Measurements from ENCODE around the gene PRKCA.

Gene PRKCA

DNA sequence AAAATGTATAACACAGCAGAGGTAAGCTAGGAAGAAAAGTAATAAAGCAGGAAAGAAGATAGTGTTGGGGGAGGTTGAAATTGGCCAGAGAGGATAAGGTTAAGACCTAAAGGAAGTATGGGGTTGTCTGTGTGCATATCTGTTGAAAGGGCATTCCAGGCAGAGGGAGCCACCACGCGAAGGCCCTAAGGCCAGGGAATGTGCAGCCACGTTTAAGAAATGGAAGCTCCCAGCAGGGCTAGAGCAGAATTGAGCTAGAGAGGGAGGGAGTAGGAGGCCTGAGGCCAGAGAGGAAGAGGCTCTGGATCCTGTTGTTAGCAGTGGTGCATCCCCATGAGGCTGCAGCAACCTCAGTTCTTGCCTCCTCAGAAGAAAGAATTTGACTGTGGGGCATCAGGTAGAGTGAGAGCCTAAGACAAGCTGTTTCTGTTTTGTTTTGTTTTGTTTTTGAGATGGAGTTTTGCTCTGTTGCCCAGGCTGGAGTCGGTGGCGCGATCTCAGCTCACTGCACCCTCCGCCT lies 473.5 kb downstream of the PRKCA start:
- Histone ChIP-seq H3K27ac (ENCODE audit: low read depth, low read length) (no peak overlapping the region), H3K4me1 (ENCODE audit: control insufficient read depth, insufficient read depth, low read length) (no peaks in the 10 kb centered on the region), H3K4me3 (ENCODE audit: low read length) (no peak overlapping the region), H3K27me3 (ENCODE audit: control insufficient read depth, insufficient read depth, low read length) (no peaks in the 10 kb centered on the region), H3K9ac (ENCODE audit: low read length) (no peak overlapping the region), H3K36me3 (ENCODE audit: control insufficient read depth, insufficient read depth, low read length) (peaks cover 3% of the 10 kb centered on the region)

DNA sequence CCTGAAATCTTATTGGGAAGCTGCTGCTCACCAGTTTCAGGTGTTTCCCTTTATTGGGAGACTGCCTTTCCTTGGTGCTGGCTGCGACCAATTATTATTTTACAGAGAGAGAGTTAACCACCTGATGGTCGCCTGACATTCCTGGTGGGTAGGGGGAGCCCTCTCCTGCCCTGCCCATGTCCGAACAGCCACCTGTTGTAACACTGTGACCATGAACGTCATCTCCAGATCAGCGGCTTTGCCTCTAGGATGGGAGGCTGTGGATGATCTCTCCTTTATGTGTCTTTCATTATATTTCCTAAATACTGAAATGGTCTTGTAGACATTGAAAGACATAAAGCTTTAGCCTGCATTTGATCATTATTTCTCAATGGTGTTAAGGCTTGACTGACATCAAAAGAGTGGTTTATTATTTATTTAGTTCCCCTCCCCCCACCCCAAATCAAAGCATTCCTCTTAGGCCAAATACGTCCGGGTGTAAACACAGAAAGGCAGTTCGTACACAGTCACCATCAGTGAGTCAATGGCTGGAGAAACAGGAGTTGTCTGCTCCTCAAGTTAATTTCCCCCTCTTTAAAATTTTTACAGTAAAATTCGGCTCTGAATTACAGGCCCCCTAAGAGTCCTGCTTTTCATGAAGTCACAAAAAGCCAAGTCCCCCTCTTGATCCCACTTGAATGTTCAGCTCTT lies 474.7 kb downstream of the PRKCA start:
- Histone ChIP-seq H3K27ac (ENCODE audit: low read depth, low read length) (no peak overlapping the region), H3K27me3 (ENCODE audit: control insufficient read depth, insufficient read depth, low read length) (no peaks in the 10 kb centered on the region)

DNA sequence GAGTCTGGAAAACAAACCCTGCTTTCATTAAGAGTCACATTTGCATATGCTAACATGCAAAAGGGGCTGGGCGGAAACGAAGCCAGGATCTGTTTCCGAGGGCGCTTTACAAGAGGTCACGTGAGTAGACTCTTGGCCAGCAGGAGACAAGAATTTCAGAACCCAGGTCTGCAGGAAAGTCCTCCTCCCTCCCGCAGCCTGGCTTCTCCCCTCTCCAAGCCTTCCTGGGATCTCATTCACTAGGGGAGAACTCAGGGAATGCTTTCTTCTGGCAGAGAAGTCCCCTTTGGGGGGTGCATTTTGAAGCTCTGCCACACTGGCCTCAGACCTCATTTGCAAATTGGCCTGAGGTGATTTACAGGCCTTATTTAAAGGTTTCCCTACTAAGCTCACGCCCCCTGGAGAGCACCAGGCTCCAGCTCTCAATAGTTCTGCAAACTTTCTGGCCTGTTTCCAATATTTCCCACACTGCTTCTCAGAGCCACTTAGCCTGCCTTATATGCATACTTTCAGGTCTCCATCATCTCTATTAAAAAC lies 475.3 kb downstream of the PRKCA start:
- H3K27ac ChIP-seq (ENCODE audit: low read depth, low read length): no peak overlapping the region
- no peak overlapping the region for H3K4me3 ChIP-seq (ENCODE audit: low read length)
- no peak overlapping the region for H3K9ac ChIP-seq (ENCODE audit: low read length)

More for the DNA sequence above, 474.7 kb downstream of the PRKCA start:
- Histone ChIP-seq H3K36me3 (ENCODE audit: control insufficient read depth, insufficient read depth, low read length) (peaks cover 3% of the 10 kb centered on the region), H3K4me1 (ENCODE audit: control insufficient read depth, insufficient read depth, low read length) (no peaks in the 10 kb centered on the region), H3K9ac (ENCODE audit: low read length) (no peak overlapping the region), H3K4me3 (ENCODE audit: low read length) (no peak overlapping the region)

DNA sequence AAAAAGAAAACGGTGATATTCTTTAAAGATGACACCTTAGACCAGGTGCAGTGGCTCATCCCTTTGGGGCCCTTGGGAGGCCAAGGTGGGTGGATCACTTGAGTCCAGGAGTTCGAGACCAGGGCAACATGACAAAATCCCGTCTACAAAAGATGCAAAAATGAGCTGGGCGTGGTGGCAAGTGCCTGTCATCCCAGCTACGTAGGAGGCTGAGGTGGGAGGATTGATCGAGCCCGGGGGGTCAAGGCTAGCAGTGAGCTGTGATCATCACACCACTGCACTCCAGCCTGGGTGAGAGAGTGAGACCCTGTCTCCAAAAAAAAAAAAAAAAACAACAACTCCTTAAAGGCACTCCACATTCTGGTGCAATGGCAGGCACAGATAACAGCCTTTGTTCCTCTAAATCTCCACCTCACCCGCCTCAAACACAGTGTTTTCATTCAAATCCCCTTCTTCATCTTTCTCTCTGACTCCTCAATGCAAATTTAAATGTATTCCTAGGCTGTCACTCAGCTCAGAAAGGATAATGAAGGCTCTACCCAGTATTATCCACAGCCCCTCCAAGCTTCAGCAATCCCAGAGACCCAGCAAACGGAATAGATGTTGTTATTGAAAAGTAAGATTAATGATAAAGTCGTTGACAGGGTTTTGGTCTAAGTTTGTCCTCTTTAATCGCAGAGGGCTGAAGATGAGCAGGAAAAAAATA lies 476.3 kb downstream of the PRKCA start:
- H3K36me3 ChIP-seq (ENCODE audit: control insufficient read depth, insufficient read depth, low read length): peaks cover 3% of the 10 kb centered on the region
- no peaks in the 10 kb centered on the region for H3K4me1 ChIP-seq (ENCODE audit: control insufficient read depth, insufficient read depth, low read length)
- H3K9ac ChIP-seq (ENCODE audit: low read length): no peak overlapping the region
- no peaks in the 10 kb centered on the region for H3K27me3 ChIP-seq (ENCODE audit: control insufficient read depth, insufficient read depth, low read length)
- no peak overlapping the region for H3K4me3 ChIP-seq (ENCODE audit: low read length)
- H3K27ac ChIP-seq (ENCODE audit: low read depth, low read length): no peak overlapping the region

More for the DNA sequence above, 475.3 kb downstream of the PRKCA start:
- peaks cover 3% of the 10 kb centered on the region for H3K36me3 ChIP-seq (ENCODE audit: control insufficient read depth, insufficient read depth, low read length)
- H3K4me1 ChIP-seq (ENCODE audit: control insufficient read depth, insufficient read depth, low read length): no peaks in the 10 kb centered on the region
- no peaks in the 10 kb centered on the region for H3K27me3 ChIP-seq (ENCODE audit: control insufficient read depth, insufficient read depth, low read length)

DNA sequence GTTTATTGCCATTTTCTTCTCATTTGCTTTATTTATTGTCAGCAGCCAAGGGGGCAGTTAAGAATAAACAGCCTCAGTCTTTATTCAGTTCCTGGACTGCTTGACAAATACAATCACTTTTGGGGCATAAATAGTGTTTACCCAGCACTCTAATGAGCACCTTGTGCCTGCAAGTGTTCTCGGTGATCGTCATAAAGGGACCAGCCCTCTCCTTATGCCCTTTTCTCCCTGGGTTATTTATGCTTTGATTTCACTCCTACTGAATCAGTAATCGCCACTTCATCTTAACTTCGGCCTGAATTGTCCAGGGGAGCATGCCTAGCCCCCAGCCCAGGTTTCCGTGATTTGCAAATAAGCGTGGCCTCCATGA lies 476.8 kb downstream of the PRKCA start:
- Histone ChIP-seq H3K4me3 (ENCODE audit: low read length) (no peak overlapping the region), H3K4me1 (ENCODE audit: control insufficient read depth, insufficient read depth, low read length) (no peaks in the 10 kb centered on the region), H3K27me3 (ENCODE audit: control insufficient read depth, insufficient read depth, low read length) (no peaks in the 10 kb centered on the region), H3K9ac (ENCODE audit: low read length) (no peak overlapping the region), H3K36me3 (ENCODE audit: control insufficient read depth, insufficient read depth, low read length) (no peaks in the 10 kb centered on the region), H3K27ac (ENCODE audit: low read depth, low read length) (no peak overlapping the region)

DNA sequence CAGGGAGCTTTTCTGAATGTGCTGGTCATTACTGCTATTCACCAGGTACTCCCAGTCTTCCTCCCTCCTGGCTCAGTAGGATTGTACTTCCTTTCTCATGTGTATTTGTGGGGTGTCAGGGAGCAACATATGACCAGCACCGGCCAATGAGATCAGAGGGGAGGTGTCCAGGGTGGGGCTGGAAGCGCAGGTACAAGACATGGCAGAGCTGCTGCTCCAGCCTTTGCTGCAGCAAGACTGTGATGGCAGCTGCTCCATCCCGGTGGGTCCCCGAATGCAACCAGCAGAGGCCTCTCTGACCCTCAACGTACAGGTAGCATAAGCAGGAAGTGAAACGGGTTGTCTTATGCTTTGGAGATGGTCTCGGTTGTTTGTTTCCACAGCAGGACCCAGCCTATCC lies 478.7 kb downstream of the PRKCA start:
- Histone ChIP-seq H3K27ac (ENCODE audit: low read depth, low read length) (no peak overlapping the region), H3K4me3 (ENCODE audit: low read length) (no peak overlapping the region), H3K27me3 (ENCODE audit: control insufficient read depth, insufficient read depth, low read length) (no peaks in the 10 kb centered on the region), H3K36me3 (ENCODE audit: control insufficient read depth, insufficient read depth, low read length) (no peaks in the 10 kb centered on the region), H3K9ac (ENCODE audit: low read length) (no peak overlapping the region), H3K4me1 (ENCODE audit: control insufficient read depth, insufficient read depth, low read length) (no peaks in the 10 kb centered on the region)

DNA sequence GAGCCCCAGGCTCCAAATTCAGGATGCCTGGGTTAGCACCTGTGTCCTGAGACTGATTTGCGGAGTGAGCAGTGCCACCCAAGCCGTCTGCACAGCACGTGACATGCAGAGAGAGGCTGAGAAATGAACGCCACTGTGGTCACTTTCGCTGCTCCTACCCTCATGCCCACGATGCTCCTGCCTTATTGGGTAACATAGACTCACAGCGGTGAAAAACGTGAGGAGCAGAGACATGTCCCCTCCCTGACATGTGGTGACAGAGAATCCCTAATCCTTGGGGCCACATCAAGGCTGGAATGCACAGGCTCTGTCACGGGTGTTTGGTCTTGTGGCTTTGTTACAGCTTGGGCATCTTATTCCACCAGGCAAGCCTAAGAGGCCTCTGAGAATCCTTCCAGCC lies 480.4 kb downstream of the PRKCA start:
- Histone ChIP-seq H3K27ac (ENCODE audit: low read depth, low read length) (no peak overlapping the region), H3K36me3 (ENCODE audit: control insufficient read depth, insufficient read depth, low read length) (peaks cover 3% of the 10 kb centered on the region), H3K4me3 (ENCODE audit: low read length) (no peak overlapping the region), H3K27me3 (ENCODE audit: control insufficient read depth, insufficient read depth, low read length) (no peaks in the 10 kb centered on the region), H3K9ac (ENCODE audit: low read length) (no peak overlapping the region), H3K4me1 (ENCODE audit: control insufficient read depth, insufficient read depth, low read length) (no peaks in the 10 kb centered on the region)

DNA sequence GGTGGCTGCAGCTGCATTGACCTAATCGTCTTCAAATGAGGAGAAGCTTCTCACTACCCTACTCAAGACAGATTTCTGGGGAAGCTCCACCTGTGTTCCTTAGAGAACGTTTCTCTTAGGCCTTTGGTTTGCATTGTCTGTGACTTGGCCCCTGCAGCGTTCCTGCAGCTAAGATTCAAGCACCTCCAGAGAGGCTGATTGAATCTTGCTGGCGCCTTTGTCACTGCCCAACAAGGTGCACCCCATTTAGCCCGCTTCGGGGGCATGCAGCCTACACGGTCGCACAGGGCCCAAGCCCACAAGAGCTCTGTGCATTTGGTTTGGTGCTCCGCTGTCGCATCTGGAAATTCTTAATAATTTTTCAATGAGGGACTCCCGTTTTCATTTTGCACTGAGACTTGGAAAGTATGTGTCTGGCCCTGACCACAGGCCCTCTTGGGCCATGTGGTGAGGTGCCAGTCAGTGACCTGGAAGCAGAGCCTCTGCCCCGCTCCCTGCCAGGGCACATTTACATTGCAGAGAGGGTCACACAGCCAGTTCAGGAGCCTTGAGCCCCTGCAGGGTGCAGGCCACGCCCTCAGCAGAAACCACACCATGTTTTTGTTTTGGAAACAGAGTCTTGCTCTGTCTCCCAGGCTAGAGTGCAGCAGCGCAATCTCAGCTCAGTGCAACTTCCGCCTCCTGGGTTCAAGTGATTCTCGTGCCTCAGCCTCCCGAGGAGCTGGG lies 481.4 kb downstream of the PRKCA start:
- Histone ChIP-seq H3K4me3 (ENCODE audit: low read length) (no peak overlapping the region), H3K36me3 (ENCODE audit: control insufficient read depth, insufficient read depth, low read length) (peaks cover 7% of the 10 kb centered on the region), H3K4me1 (ENCODE audit: control insufficient read depth, insufficient read depth, low read length) (no peaks in the 10 kb centered on the region)

DNA sequence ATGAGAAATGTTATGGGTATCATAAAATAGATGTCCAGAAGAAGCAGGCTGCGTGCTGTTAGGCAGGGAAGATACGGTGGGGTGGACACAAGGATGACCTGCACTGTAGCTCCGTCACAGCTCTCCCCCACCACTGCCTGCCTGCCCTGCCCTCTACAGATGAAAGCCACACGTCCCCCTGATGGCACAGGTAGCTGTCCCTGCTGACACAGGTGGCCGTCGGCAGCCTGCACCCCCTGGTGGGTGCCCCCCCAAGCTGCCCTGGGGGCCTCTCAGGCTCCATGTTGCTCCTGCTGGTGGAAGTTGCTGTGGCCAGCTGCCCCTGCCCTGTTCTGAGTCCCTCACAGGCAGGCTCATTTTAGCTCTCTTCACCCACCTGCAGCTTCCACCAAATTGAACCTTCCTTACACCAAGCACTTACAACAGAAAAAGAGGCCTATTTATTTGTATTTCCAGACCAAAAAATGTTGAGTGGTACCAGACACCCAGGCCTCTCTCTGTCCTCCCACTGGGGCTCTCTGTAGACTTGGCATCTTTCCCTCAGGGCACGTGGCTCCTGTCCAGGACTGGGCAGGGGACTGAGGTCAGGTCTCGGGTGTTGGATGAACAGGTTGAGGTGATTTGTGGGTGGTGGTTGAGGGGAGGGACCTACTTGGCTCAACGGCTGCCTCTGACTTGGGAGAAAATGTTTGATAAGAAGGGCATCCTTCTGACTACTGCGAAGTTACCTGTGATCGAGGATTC lies 482.4 kb downstream of the PRKCA start:
- peaks cover under 1% of the 10 kb centered on the region for H3K4me1 ChIP-seq (ENCODE audit: control insufficient read depth, insufficient read depth, low read length)
- H3K27ac ChIP-seq (ENCODE audit: low read depth, low read length): no peak overlapping the region
- H3K9ac ChIP-seq (ENCODE audit: low read length): no peak overlapping the region
- H3K4me3 ChIP-seq (ENCODE audit: low read length): no peak overlapping the region
- H3K36me3 ChIP-seq (ENCODE audit: control insufficient read depth, insufficient read depth, low read length): peaks cover 11% of the 10 kb centered on the region
- H3K27me3 ChIP-seq (ENCODE audit: control insufficient read depth, insufficient read depth, low read length): no peaks in the 10 kb centered on the region

More for the DNA sequence above, 481.4 kb downstream of the PRKCA start:
- Histone ChIP-seq H3K27ac (ENCODE audit: low read depth, low read length) (no peak overlapping the region), H3K27me3 (ENCODE audit: control insufficient read depth, insufficient read depth, low read length) (no peaks in the 10 kb centered on the region), H3K9ac (ENCODE audit: low read length) (no peak overlapping the region)

DNA sequence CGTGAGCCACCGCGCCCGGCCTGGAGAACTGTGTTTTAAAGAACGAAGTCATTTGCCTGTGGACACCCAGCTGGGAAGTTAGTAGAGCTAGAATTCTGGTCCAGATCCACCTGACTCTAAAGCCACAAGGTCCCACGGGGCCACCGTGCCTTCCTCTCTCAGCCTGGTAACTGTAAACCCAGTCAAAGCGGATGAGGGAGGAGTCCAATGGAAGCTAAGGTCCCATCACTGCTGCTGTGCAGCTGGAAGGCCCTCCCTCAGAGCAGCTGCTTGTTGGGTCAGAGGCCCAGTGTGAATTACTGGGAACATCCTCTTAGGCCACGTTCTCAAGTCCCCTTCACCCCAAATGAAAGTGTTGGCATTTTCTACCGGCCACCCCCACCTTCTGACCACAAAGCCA lies 483.7 kb downstream of the PRKCA start:
- Histone ChIP-seq H3K27ac (ENCODE audit: low read depth, low read length) (no peak overlapping the region), H3K4me3 (ENCODE audit: low read length) (no peak overlapping the region), H3K36me3 (ENCODE audit: control insufficient read depth, insufficient read depth, low read length) (peaks cover 11% of the 10 kb centered on the region), H3K27me3 (ENCODE audit: control insufficient read depth, insufficient read depth, low read length) (no peaks in the 10 kb centered on the region), H3K9ac (ENCODE audit: low read length) (no peak overlapping the region), H3K4me1 (ENCODE audit: control insufficient read depth, insufficient read depth, low read length) (peaks cover 2% of the 10 kb centered on the region)

DNA sequence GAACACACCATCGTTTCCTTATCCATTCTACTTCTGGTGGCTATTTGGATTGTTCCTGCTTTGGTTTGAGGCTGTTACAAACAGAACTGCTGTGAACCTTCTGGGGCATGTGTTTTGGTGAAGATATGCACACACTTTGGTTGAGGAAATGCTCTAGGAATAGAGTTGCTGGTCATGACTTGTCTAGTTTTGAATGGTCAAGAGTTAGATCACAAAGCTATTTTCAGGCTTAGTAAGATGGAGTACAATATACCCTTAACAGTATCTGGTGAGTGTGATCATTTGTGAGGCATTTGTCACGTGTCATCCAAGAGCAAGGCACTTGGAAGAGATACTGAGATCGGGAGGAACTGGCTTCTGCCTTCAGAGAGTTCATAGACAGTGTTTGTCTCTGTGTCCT lies 485.5 kb downstream of the PRKCA start:
- Histone ChIP-seq H3K36me3 (ENCODE audit: control insufficient read depth, insufficient read depth, low read length) (peaks cover 11% of the 10 kb centered on the region), H3K27ac (ENCODE audit: low read depth, low read length) (no peak overlapping the region), H3K4me1 (ENCODE audit: control insufficient read depth, insufficient read depth, low read length) (peaks cover 2% of the 10 kb centered on the region), H3K9ac (ENCODE audit: low read length) (no peak overlapping the region), H3K4me3 (ENCODE audit: low read length) (no peak overlapping the region), H3K27me3 (ENCODE audit: control insufficient read depth, insufficient read depth, low read length) (no peaks in the 10 kb centered on the region)

DNA sequence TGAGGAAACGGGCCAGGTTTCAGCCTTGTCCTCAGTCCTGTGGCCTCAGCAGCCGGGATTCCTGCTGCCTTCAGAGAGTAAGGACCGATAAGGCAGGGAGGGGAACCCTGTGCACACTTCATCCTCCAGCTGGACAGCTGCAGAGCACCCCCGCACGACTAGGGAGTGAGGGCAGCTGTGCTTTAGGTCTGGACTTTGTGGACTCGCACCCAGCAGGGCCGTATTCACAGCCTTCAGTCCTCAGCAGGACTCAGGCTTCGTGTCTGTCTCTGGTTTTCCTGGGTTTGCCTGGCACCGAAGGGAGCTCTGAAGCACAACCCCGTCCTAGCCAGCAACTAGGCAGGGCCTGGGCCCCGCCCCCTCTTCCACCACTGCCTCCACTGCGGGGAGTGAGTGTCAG lies 486.7 kb downstream of the PRKCA start:
- peaks cover 2% of the 10 kb centered on the region for H3K4me1 ChIP-seq (ENCODE audit: control insufficient read depth, insufficient read depth, low read length)
- H3K9ac ChIP-seq (ENCODE audit: low read length): no peak overlapping the region
- H3K27me3 ChIP-seq (ENCODE audit: control insufficient read depth, insufficient read depth, low read length): no peaks in the 10 kb centered on the region
- no peak overlapping the region for H3K27ac ChIP-seq (ENCODE audit: low read depth, low read length)
- H3K36me3 ChIP-seq (ENCODE audit: control insufficient read depth, insufficient read depth, low read length): peaks cover 11% of the 10 kb centered on the region
- no peak overlapping the region for H3K4me3 ChIP-seq (ENCODE audit: low read length)

All from rectal smooth muscle tissue (tissue), 1 donor.